GM19238 (cell line): ENCODE data around the gene HEATR5A.
"Not testable (repeated sequence)": the region's sequence is repeated elsewhere in the genome, so short reads cannot be mapped to it uniquely, and the experiment has no call there.

ENCODE experiments used
- DNase-seq: peaks from one replicate; pipeline ENCODE4 v3.0.0; 2011; ENCODE audit warnings: low spot score; ENCODE audit not compliant: insufficient read length

HEATR5A gene

GRCh38 chr14:31258427-31259039, 161.8 kb downstream of the HEATR5A start:
- DNase-seq, result no peak

GRCh38 chr14:31257554-31258426, 162.6 kb downstream of the HEATR5A start:
- not testable (repeated sequence) for DNase-seq

GRCh38 chr14:31257244-31257553, 163.2 kb downstream of the HEATR5A start:
- no peak for DNase-seq

- no peak for DNase-seq
Measured at GRCh38 chr14:31256534-31257243, 163.7 kb downstream of the HEATR5A start.

- not testable (repeated sequence) for DNase-seq
Measured at GRCh38 chr14:31255918-31256317, 164.4 kb downstream of the HEATR5A start.

GRCh38 chr14:31255286-31255685, 165.1 kb downstream of the HEATR5A start:
- no peak for DNase-seq

GRCh38 chr14:31253746-31254471, 166.4 kb downstream of the HEATR5A start:
- no peak for DNase-seq

GRCh38 chr14:31252865-31253264, 167.5 kb downstream of the HEATR5A start:
- no peak for DNase-seq

- no peak for DNase-seq
Measured at GRCh38 chr14:31251028-31251958, 169.1 kb downstream of the HEATR5A start.

GRCh38 chr14:31244626-31245025, 175.7 kb downstream of the HEATR5A start:
- no peak for DNase-seq

GRCh38 chr14:31243860-31244259, 176.5 kb downstream of the HEATR5A start:
- no peak for DNase-seq

- DNase-seq, result not testable (repeated sequence)
Measured at GRCh38 chr14:31242161-31242940, 178.0 kb downstream of the HEATR5A start.
